T-helper 2 cell treated with Interferon-gamma antibody and Interleukin-4, amounts not matched to agents 5 μg/mL and 100 μg/mL, for 36 hours (primary cell): ENCODE measurements around the gene LDHD.

Source experiments
- DNase-seq: peaks from one replicate; pipeline ENCODE4 v3.0.0; 2021; ENCODE audit warnings: low spot score
- H3K27ac Mint-ChIP-seq: one replicate; pipeline ENCODE4 v1.8.0; 2021; ENCODE audit warnings: mild to moderate bottlenecking, mixed read lengths
- H3K27me3 Mint-ChIP-seq: one replicate; pipeline ENCODE4 v1.8.0; 2021; ENCODE audit warnings: low read depth, mixed read lengths
- H3K36me3 Mint-ChIP-seq: one replicate; pipeline ENCODE4 v1.8.0; 2021; ENCODE audit warnings: low read depth, mixed read lengths
- H3K4me1 Mint-ChIP-seq: one replicate; pipeline ENCODE4 v1.8.0; 2021; ENCODE audit warnings: low read depth, mixed read lengths
- H3K4me3 Mint-ChIP-seq: one replicate; pipeline ENCODE4 v1.8.0; 2022; ENCODE audit warnings: mild to moderate bottlenecking, moderate library complexity, mixed read lengths
- H3K9me3 Mint-ChIP-seq: one replicate; pipeline ENCODE4 v1.8.0; 2021; ENCODE audit warnings: mixed read lengths

LDHD gene

GRCh38 chr16:75127713-75128415 lies 11.3 kb upstream of the LDHD start:
- peaks cover 11% of the 10 kb centered on the region for H3K9me3 Mint-ChIP-seq
- no peaks in the 10 kb centered on the region for H3K36me3 Mint-ChIP-seq
- DNase-seq: no peak
- peaks cover 5% of the 10 kb centered on the region for H3K4me1 Mint-ChIP-seq
- H3K27ac Mint-ChIP-seq: no peak overlapping the region
- H3K4me3 Mint-ChIP-seq: no peak overlapping the region
- H3K27me3 Mint-ChIP-seq: no peaks in the 10 kb centered on the region

- Mint-ChIP-seq H3K4me3 (no peak overlapping the region), H3K27ac (no peak overlapping the region), H3K36me3 (no peaks in the 10 kb centered on the region), H3K9me3 (peaks cover 31% of the 10 kb centered on the region), H3K4me1 (no peaks in the 10 kb centered on the region), H3K27me3 (peaks cover 3% of the 10 kb centered on the region)
- DNase-seq: no peak
Observed at GRCh38 chr16:75122609-75123008, 6.0 kb upstream of the LDHD start.

GRCh38 chr16:75121949-75122568 lies 5.5 kb upstream of the LDHD start:
- Mint-ChIP-seq H3K4me3 (no peak overlapping the region), H3K27me3 (peaks cover 3% of the 10 kb centered on the region), H3K27ac (no peak overlapping the region), H3K4me1 (no peaks in the 10 kb centered on the region), H3K36me3 (no peaks in the 10 kb centered on the region), H3K9me3 (peaks cover 26% of the 10 kb centered on the region)
- DNase-seq: no peak

- no peak for DNase-seq
- Mint-ChIP-seq H3K4me1 (no peaks in the 10 kb centered on the region), H3K4me3 (no peak overlapping the region), H3K36me3 (no peaks in the 10 kb centered on the region), H3K27ac (no peak overlapping the region), H3K27me3 (peaks cover 3% of the 10 kb centered on the region), H3K9me3 (peaks cover 22% of the 10 kb centered on the region)
Observed at GRCh38 chr16:75120253-75120652, 3.7 kb upstream of the LDHD start.

GRCh38 chr16:75118943-75119539 lies 2.5 kb upstream of the LDHD start:
- Mint-ChIP-seq H3K4me3 (no peak overlapping the region), H3K36me3 (no peaks in the 10 kb centered on the region), H3K4me1 (no peaks in the 10 kb centered on the region), H3K27ac (no peak overlapping the region), H3K9me3 (peaks cover 22% of the 10 kb centered on the region), H3K27me3 (peaks cover 3% of the 10 kb centered on the region)
- DNase-seq: no peak

GRCh38 chr16:75116911-75117245 lies 298 bp upstream of the LDHD start:
- Mint-ChIP-seq H3K36me3 (no peaks in the 10 kb centered on the region), H3K27me3 (peaks cover 3% of the 10 kb centered on the region), H3K4me1 (peaks cover under 1% of the 10 kb centered on the region), H3K27ac (no peak overlapping the region), H3K9me3 (peaks cover 14% of the 10 kb centered on the region), H3K4me3 (no peak overlapping the region)
- DNase-seq: no peak

GRCh38 chr16:75114946-75115825 lies 1.4 kb downstream of the LDHD start:
- peaks cover 2% of the 10 kb centered on the region for H3K9me3 Mint-ChIP-seq
- peaks cover 16% of the 10 kb centered on the region for H3K4me1 Mint-ChIP-seq
- no peak for DNase-seq
- H3K4me3 Mint-ChIP-seq: no peak overlapping the region
- peaks cover 3% of the 10 kb centered on the region for H3K27me3 Mint-ChIP-seq
- H3K27ac Mint-ChIP-seq: no peak overlapping the region
- H3K36me3 Mint-ChIP-seq: no peaks in the 10 kb centered on the region

GRCh38 chr16:75114179-75114945 lies 2.2 kb downstream of the LDHD start:
- no peak overlapping the region for H3K4me3 Mint-ChIP-seq
- DNase-seq: no peak
- H3K4me1 Mint-ChIP-seq: peaks cover 23% of the 10 kb centered on the region
- H3K36me3 Mint-ChIP-seq: no peaks in the 10 kb centered on the region
- H3K27me3 Mint-ChIP-seq: peaks cover 3% of the 10 kb centered on the region
- no peak overlapping the region for H3K27ac Mint-ChIP-seq
- H3K9me3 Mint-ChIP-seq: no peaks in the 10 kb centered on the region

- Mint-ChIP-seq H3K27ac (no peak overlapping the region), H3K4me1 (peaks cover 30% of the 10 kb centered on the region), H3K9me3 (no peaks in the 10 kb centered on the region), H3K27me3 (no peaks in the 10 kb centered on the region), H3K4me3 (no peak overlapping the region), H3K36me3 (no peaks in the 10 kb centered on the region)
- no peak for DNase-seq
Observed at GRCh38 chr16:75113541-75114121, 2.9 kb downstream of the LDHD start.

- no peak overlapping the region for H3K27ac Mint-ChIP-seq
- no peak overlapping the region for H3K4me3 Mint-ChIP-seq
- H3K27me3 Mint-ChIP-seq: no peaks in the 10 kb centered on the region
- H3K4me1 Mint-ChIP-seq: peaks cover 36% of the 10 kb centered on the region
- no peaks in the 10 kb centered on the region for H3K9me3 Mint-ChIP-seq
- no peaks in the 10 kb centered on the region for H3K36me3 Mint-ChIP-seq
- no peak for DNase-seq
Observed at GRCh38 chr16:75112734-75113491, 3.7 kb downstream of the LDHD start.

GRCh38 chr16:75111961-75112733 lies 4.4 kb downstream of the LDHD start:
- Mint-ChIP-seq H3K4me3 (no peak overlapping the region), H3K36me3 (no peaks in the 10 kb centered on the region), H3K9me3 (no peaks in the 10 kb centered on the region), H3K27me3 (no peaks in the 10 kb centered on the region), H3K27ac (no peak overlapping the region), H3K4me1 (peaks cover 42% of the 10 kb centered on the region)
- no peak for DNase-seq

- DNase-seq: no peak
- H3K27ac Mint-ChIP-seq: peak overlapping the region; percentile 80
- no peak overlapping the region for H3K4me3 Mint-ChIP-seq
- H3K36me3 Mint-ChIP-seq: no peaks in the 10 kb centered on the region
- H3K27me3 Mint-ChIP-seq: no peaks in the 10 kb centered on the region
- peaks cover 43% of the 10 kb centered on the region for H3K4me1 Mint-ChIP-seq
- no peaks in the 10 kb centered on the region for H3K9me3 Mint-ChIP-seq
Observed at GRCh38 chr16:75111514-75111940, 5.1 kb downstream of the LDHD start.
